Caco-2 (cell line): ENCODE data around the gene MCM3AP. TPM values are rescaled to one million over a fixed set of nuclear protein-coding genes. Genes with fewer than 3 reads are reported as not detected.

ENCODE experiments used
- BruUV-seq: library from RNA; stranded (reverse); fragments of 400-500 nt; replicated peaks from 2 replicates; lab custom pipeline; 2021; lab: Mats Ljungman, UMichigan
- CTCF ChIA-PET: fragments of 300-600 bp; sonication (Branson Sonifier 250); formaldehyde crosslinking; loops from one replicate; lab custom pipeline; 2022; ENCODE audit warnings: antibody characterized with exemption; lab: Charles Lee
- POLR2A ChIA-PET: fragments of 300-600 bp; sonication (Branson Sonifier 250); formaldehyde crosslinking; loops from one replicate; lab custom pipeline; 2022; ENCODE audit warnings: antibody characterized with exemption; lab: Charles Lee
- DNase-seq, 2 experiments: peaks; one replicate each; pipeline versions ENCODE4 v3.0.0 to v3.0.0-alpha.2; 2020 to 2022
- H3K27me3 ChIP-seq: replicated peaks from 2 replicates; pipeline ENCODE4 v1.6.0; 2011; ENCODE audit warnings: low read length; ENCODE audit not compliant: control insufficient read depth, insufficient read depth
- H3K36me3 ChIP-seq: 2 replicates; pipeline ENCODE4 v1.5.1; 2011; ENCODE audit warnings: low read length; ENCODE audit not compliant: control insufficient read depth, insufficient read depth
- H3K4me1 ChIP-seq: fragments of 250-450 bp; sonication (Bioruptor Pico); 2 replicates; pipeline ENCODE4 v1.5.1; 2020; ENCODE audit warnings: mild to moderate bottlenecking
- H3K4me3 ChIP-seq: 2 replicates; pipeline ENCODE4 v1.5.1; 2011; ENCODE audit warnings: low read depth, mild to moderate bottlenecking, control low read depth, low read length
- H3K9me3 ChIP-seq: fragments of 250-450 bp; sonication (Bioruptor Pico); 2 replicates; pipeline ENCODE4 v1.5.1; 2020; ENCODE audit warnings: mild to moderate bottlenecking, moderate library complexity
- H3K27ac Mint-ChIP-seq: one replicate; pipeline ENCODE4 v1.8.0; 2022; ENCODE audit warnings: mixed read lengths; ENCODE audit not compliant: unreplicated experiment
- H3K27me3 Mint-ChIP-seq: one replicate; pipeline ENCODE4 v1.8.0; 2022; ENCODE audit warnings: mixed read lengths; ENCODE audit not compliant: insufficient read depth, unreplicated experiment
- H3K36me3 Mint-ChIP-seq: one replicate; pipeline ENCODE4 v1.8.0; 2022; ENCODE audit warnings: mild to moderate bottlenecking, mixed read lengths; ENCODE audit not compliant: insufficient read depth, unreplicated experiment
- H3K4me1 Mint-ChIP-seq: one replicate; pipeline ENCODE4 v1.8.0; 2022; ENCODE audit warnings: low read depth, mixed read lengths; ENCODE audit not compliant: unreplicated experiment
- H3K4me3 Mint-ChIP-seq: one replicate; pipeline ENCODE4 v1.8.0; 2022; ENCODE audit warnings: mild to moderate bottlenecking, moderate library complexity, mixed read lengths; ENCODE audit not compliant: unreplicated experiment
- H3K9me3 Mint-ChIP-seq: one replicate; pipeline ENCODE4 v1.8.0; 2022; ENCODE audit warnings: mixed read lengths; ENCODE audit not compliant: unreplicated experiment
- CTCF ChIP-seq, 2 experiments: fragments of 200-600 bp in 1 of 2; IDR thresholded peaks; 1 replicate in 1 of 2; 2 replicates in 1 of 2; pipeline versions ENCODE4 v1.5.1 to v1.8.0; 2011 to 2022; ENCODE audit warnings: antibody characterized with exemption in 1 of 2, control low read depth in 1 of 2, inconsistent platforms in 1 of 2, low read depth in 1 of 2, low read length in 1 of 2, mild to moderate bottlenecking in 1 of 2, moderate library complexity in 1 of 2; ENCODE audit not compliant: insufficient read depth in 1 of 2, severe bottlenecking in 1 of 2, unreplicated experiment in 1 of 2
- intact Hi-C: fragments of 100-400 bp; cut with micrococcal nuclease; formaldehyde crosslinking; loops from one replicate; pipeline ENCODE4 v1.10.0; 2022; ENCODE audit not compliant: unreplicated experiment
- total RNA-seq: library from RNA; stranded (reverse); gene quantifications from 2 replicates; pipeline ENCODE4 v1.2.3, GENCODE V29; 2022

The MCM3AP gene
- total RNA-seq, 1 experiment from 2014 or later: 88.1 TPM

GRCh38 chr21:46323710-46324389 lies 38.4 kb upstream of the MCM3AP start, which contains the start of the genes C21orf58 and PCNT:
TSS of gene C21orf58 (minus strand) at chr21:46323870. CDS start at chr21:46322738, 1,132 bp downstream.
TSS of gene PCNT (plus strand) at chr21:46324156. CDS start at chr21:46324229, 73 bp downstream.
- BruUV-seq: no TSS peak
- H3K27ac Mint-ChIP-seq: peak within 1 kb of the TSS; percentile 91
- intact Hi-C loops: loop anchor here (2.0 to 5.0 kb wide), 2 partner anchors 37 to 97 kb away; partner anchors contain the start of genes LSS and YBEY

GRCh38 chr21:46323227-46323709 lies 37.9 kb upstream of the MCM3AP start:
- BruUV-seq: TSS peak; percentile 46

More at GRCh38 chr21:46323710-46324389, 38.4 kb upstream of the MCM3AP start, which contains the start of the genes C21orf58 and PCNT:
- no peak for TF ChIP-seq CTCF (IDR thresholded peaks at IDR 0.05; ENCODE audit: insufficient read depth in 1 of 2, low read depth in 1 of 2, low read length in 1 of 2, severe bottlenecking in 1 of 2, unreplicated experiment in 1 of 2)
- H3K27me3 ChIP-seq: no peaks in the 10 kb centered on the region
- peaks cover 11% of the 10 kb centered on the region for H3K4me1 ChIP-seq
- H3K27me3 Mint-ChIP-seq: no peaks in the 10 kb centered on the region
- CTCF ChIA-PET: no interaction called here
- no peaks in the 10 kb centered on the region for H3K36me3 ChIP-seq
- peaks cover 15% of the 10 kb centered on the region for H3K4me1 Mint-ChIP-seq
- peak; percentile 97 to 98 for DNase-seq
- H3K9me3 Mint-ChIP-seq: no peaks in the 10 kb centered on the region
- peak within 1 kb of the TSS; percentile 77 for H3K4me3 Mint-ChIP-seq
- H3K4me3 ChIP-seq: peak within 1 kb of the TSS; percentile 81
- peaks cover 53% of the 10 kb centered on the region for H3K36me3 Mint-ChIP-seq
- H3K9me3 ChIP-seq: no peaks in the 10 kb centered on the region
- POLR2A ChIA-PET: interaction anchor here (0.8 kb wide), 1 partner anchor 181 kb away, joined by 3 read pairs; no protein-coding TSS in a partner anchor

More at GRCh38 chr21:46323227-46323709, 37.9 kb upstream of the MCM3AP start:
- H3K36me3 ChIP-seq: no peaks in the 10 kb centered on the region
- H3K27me3 Mint-ChIP-seq: no peaks in the 10 kb centered on the region
- intact Hi-C loops: loop anchor here (5.0 kb wide), 1 partner anchor 96 kb away; the partner anchor contains the start of gene LSS
- no peak for TF ChIP-seq CTCF (IDR thresholded peaks at IDR 0.05; ENCODE audit: insufficient read depth in 1 of 2, low read depth in 1 of 2, low read length in 1 of 2, severe bottlenecking in 1 of 2, unreplicated experiment in 1 of 2)
- H3K4me3 ChIP-seq: peak overlapping the region; percentile 81
- peaks cover 11% of the 10 kb centered on the region for H3K4me1 ChIP-seq
- peak overlapping the region; percentile 91 for H3K27ac Mint-ChIP-seq
- no peak for DNase-seq
- H3K36me3 Mint-ChIP-seq: peaks cover 48% of the 10 kb centered on the region
- ChIA-PET POLR2A (interaction anchor here (0.6 to 0.8 kb wide), 2 partner anchors 94 to 180 kb away, joined by 3 read pairs; no protein-coding TSS in a partner anchor), CTCF (no interaction called here)
- peaks cover 15% of the 10 kb centered on the region for H3K4me1 Mint-ChIP-seq
- no peaks in the 10 kb centered on the region for H3K27me3 ChIP-seq
- peak overlapping the region; percentile 77 for H3K4me3 Mint-ChIP-seq
- no peaks in the 10 kb centered on the region for H3K9me3 ChIP-seq
- H3K9me3 Mint-ChIP-seq: no peaks in the 10 kb centered on the region
